K562 (cell line): Measurements from ENCODE around the gene AAMDC. TPM values are rescaled to one million over a fixed set of nuclear protein-coding genes. Genes with fewer than 3 reads are reported as not detected.

Experiments used
- ATAC-seq: fragments of 200-7000 bp; cut with Tn5 transposase; 3 replicates; pipeline ENCODE4 v1.9.1; 2020; ENCODE audit warnings: moderate library complexity
- BruUV-seq: library from RNA; stranded (reverse); fragments of 400-500 nt; replicated peaks from 2 replicates; lab custom pipeline; 2021; lab: Mats Ljungman, UMichigan
- CTCF ChIA-PET: fragments of 300-600 bp; formaldehyde crosslinking; extraction: SDS; loops from one replicate; lab custom pipeline; 2021; ENCODE audit warnings: low intra/inter-chr PET ratio; lab: Yijun Ruan, JAX
- POLR2A ChIA-PET: fragments of 300-600, 350-650 bp; sonication (Branson Sonifier 250); formaldehyde crosslinking; extraction: SDS; loops from one replicate; lab custom pipeline; 2021; ENCODE audit warnings: antibody characterized with exemption, inconsistent platforms; lab: Yijun Ruan, JAX
- DNase-seq, 4 experiments: peaks; one replicate each; pipeline versions ENCODE4 v3.0.0 to v3.0.0-alpha.2; 2011 to 2018; ENCODE audit warnings: low spot score in 3 of 4, mixed read lengths in 3 of 4; ENCODE audit errors: extremely low read depth in 1 of 4
- FAIRE-seq: peaks from 2 replicates; lab custom pipeline; 2011; peaks lifted over from hg19 to GRCh38; lab: Jason Lieb, UNC
- H2AFZ ChIP-seq: 2 replicates; pipeline ENCODE4 v1.6.0; 2011; ENCODE audit warnings: low read depth, low read length, control low read depth, inconsistent platforms
- H3K27ac ChIP-seq: fragments of 200-600 bp; 3 replicates; pipeline ENCODE4 v1.8.0; 2011; ENCODE audit warnings: low read depth, mild to moderate bottlenecking, control low read depth, inconsistent platforms, low read length, moderate library complexity, mixed read lengths; ENCODE audit errors: extremely low read depth
- H3K27me3 ChIP-seq, 2 experiments: fragments of 300-600 bp in 1 of 2; 2 replicates in 1 of 2; 3 replicates in 1 of 2; pipeline versions ENCODE4 v1.6.0 to v1.8.0; 2011; ENCODE audit warnings: inconsistent platforms in 2 of 2, low read length in 2 of 2, mild to moderate bottlenecking in 1 of 2, mixed read lengths in 1 of 2, moderate library complexity in 1 of 2; ENCODE audit not compliant: control insufficient read depth in 2 of 2, insufficient read depth in 2 of 2
- H3K36me3 ChIP-seq: fragments of 300-600 bp; 3 replicates; pipeline ENCODE4 v1.8.0; 2011; ENCODE audit warnings: mild to moderate bottlenecking, low read length, inconsistent platforms; ENCODE audit not compliant: control insufficient read depth, insufficient read depth
- H3K4me1 ChIP-seq, 2 experiments: fragments of 200-600 bp in 1 of 2; replicated peaks in 1 of 2; 2 replicates in 1 of 2; 3 replicates in 1 of 2; pipeline versions ENCODE4 v1.5.1 to v1.8.0; 2011; ENCODE audit warnings: inconsistent platforms in 2 of 2, low read length in 2 of 2, mild to moderate bottlenecking in 1 of 2, mixed read lengths in 1 of 2, moderate library complexity in 1 of 2; ENCODE audit not compliant: control insufficient read depth in 2 of 2, insufficient read depth in 2 of 2
- H3K4me2 ChIP-seq: 2 replicates; pipeline ENCODE4 v1.6.1; 2011; ENCODE audit warnings: low read length, control low read depth, inconsistent platforms, mixed read lengths; ENCODE audit not compliant: insufficient read depth
- H3K4me3 ChIP-seq: fragments of 200-600 bp; sonication (generic), shearing (Covaris generic); 2 replicates; pipeline ENCODE4 v1.5.1; 2016; ENCODE audit warnings: control low read depth, inconsistent platforms
- H3K79me2 ChIP-seq: fragments of 200-600 bp; 3 replicates; pipeline ENCODE4 v1.8.0; 2011; ENCODE audit warnings: low read length, inconsistent platforms; ENCODE audit not compliant: control insufficient read depth, insufficient read depth
- H3K9ac ChIP-seq, 2 experiments: 2 replicates each; pipeline versions ENCODE4 v1.6.0 to v1.6.1; 2011; ENCODE audit warnings: low read depth in 2 of 2, low read length in 2 of 2, control low read depth in 1 of 2, inconsistent platforms in 1 of 2, mild to moderate bottlenecking in 1 of 2, mixed read lengths in 1 of 2; ENCODE audit not compliant: insufficient read depth in 1 of 2
- H3K9me1 ChIP-seq: one replicate; pipeline ENCODE4 v1.6.0; 2011; ENCODE audit warnings: inconsistent platforms, mild to moderate bottlenecking, low read length, moderate library complexity; ENCODE audit not compliant: control insufficient read depth, insufficient read depth
- H3K9me3 ChIP-seq: replicated peaks from 2 replicates; pipeline ENCODE4 v1.5.1; 2011; ENCODE audit warnings: low read depth, low read length, inconsistent platforms; ENCODE audit not compliant: control insufficient read depth, insufficient read depth
- H4K20me1 ChIP-seq: replicated peaks from 2 replicates; pipeline ENCODE4 v1.6.1; 2011; ENCODE audit warnings: low read length, inconsistent platforms, mixed read lengths; ENCODE audit not compliant: control insufficient read depth, insufficient read depth
- HCFC1 ChIP-seq: IDR thresholded peaks from 2 replicates; pipeline ENCODE4 v1.6.1; 2012; ENCODE audit warnings: low read depth, low read length, improper control_type of control experiment
- IFI16 ChIP-seq: fragments of 250-450 bp; sonication (Bioruptor Pico); IDR thresholded peaks from 2 replicates; pipeline ENCODE4 v2.1.2; 2022; ENCODE audit warnings: mild to moderate bottlenecking, inconsistent platforms
- MTA3 ChIP-seq: fragments of 450-650 bp; formaldehyde crosslinking; IDR thresholded peaks from 2 replicates; pipeline ENCODE4 v1.6.1; 2017; ENCODE audit warnings: mild to moderate bottlenecking, borderline replicate concordance
- SUPT5H ChIP-seq: fragments of 450-650 bp; IDR thresholded peaks from 2 replicates; pipeline ENCODE4 v1.6.1; 2016
- ZFX ChIP-seq: sonication (generic); formaldehyde crosslinking; IDR thresholded peaks from 2 replicates; pipeline ENCODE4 v1.8.0; 2022; ENCODE audit warnings: mild to moderate bottlenecking, missing genetic modification reagents, moderate library complexity
- ZNF316 ChIP-seq: fragments of 450-650 bp; IDR thresholded peaks from 2 replicates; pipeline ENCODE4 v1.6.1; 2016
- ZNF707 ChIP-seq: fragments of 250-450 bp; sonication (Bioruptor Pico); conservative IDR thresholded peaks from 2 replicates; pipeline ENCODE4 v1.8.0; 2022; ENCODE audit warnings: inconsistent platforms, mild to moderate bottlenecking, moderate library complexity
- WGBS: fragments of 100-300 bp; shearing (Covaris generic); methylation state at CpG from one replicate; pipeline ENCODE4 v1.1.6; 2016; ENCODE audit warnings: low coverage, mixed read lengths; ENCODE audit not compliant: insufficient coverage; ENCODE audit errors: missing lambda C conversion rate; 5-methylcytosine and 5-hydroxymethylcytosine counted together
- in situ Hi-C: fragments of 300-500 bp; cut with MboI; formaldehyde crosslinking; loops from 4 replicates; pipeline ENCODE4 v1.15.0; 2018; ENCODE audit warnings: inconsistent platforms, mixed read lengths
- intact Hi-C: fragments of 100-400 bp; cut with micrococcal nuclease; formaldehyde crosslinking; loops from 2 replicates; pipeline ENCODE4 v1.14.2; 2022
- polyA plus RNA-seq, 8 experiments: library from polyadenylated mRNA; depleted of rRNA in 4 of 8; stranded (reverse) in 5 of 8; unstranded in 3 of 8; fragments of >200 nt; fragmentation: Nextera tagmentation in 2 of 8; fragmentation: Illumina TruSeq in 1 of 8; extraction: Ambion mirVana in 2 of 8; extraction: Trizol in 1 of 8; gene quantifications; 2 replicates each; pipeline versions ENCODE4 v1.2.1 to v1.2.3, GENCODE V29; 2011 to 2014; ENCODE audit warnings: inconsistent platforms in 1 of 8, missing spikeins in 1 of 8
- total RNA-seq, 7 experiments: library from RNA; depleted of rRNA in 6 of 7; stranded (reverse); fragments of >200 nt in 6 of 7; fragmentation: Illumina TruSeq in 2 of 7; extraction: Trizol in 2 of 7; gene quantifications; 2 replicates each; pipeline versions ENCODE4 v1.2.1 to v1.2.3, GENCODE V29; 2011 to 2021; ENCODE audit warnings: low replicate concordance in 1 of 7
- TF ChIP-seq, protein P1 (sequence below), 2 experiments: fragments of 450-650 bp in 1 of 2; sonication (generic) in 1 of 2; formaldehyde crosslinking in 1 of 2; IDR thresholded peaks; 2 replicates each; pipeline versions ENCODE4 v1.7.1 to v1.9.0; 2016 to 2022; ENCODE audit warnings: inconsistent platforms in 1 of 2, mild to moderate bottlenecking in 1 of 2, missing genetic modification reagents in 1 of 2
- TF ChIP-seq, protein P2 (sequence below): fragments of 250-450 bp; sonication (Bioruptor Pico); IDR thresholded peaks from 2 replicates; pipeline ENCODE4 v1.4.0; 2020; ENCODE audit warnings: mild to moderate bottlenecking

AAMDC gene
- total and polyA plus RNA-seq, 9 of the 15 experiments (the other 6 are each of a cell fraction or from before 2014, with no cell fraction given) = 10.4 to 40.6 (median 15.6) TPM

DNA sequence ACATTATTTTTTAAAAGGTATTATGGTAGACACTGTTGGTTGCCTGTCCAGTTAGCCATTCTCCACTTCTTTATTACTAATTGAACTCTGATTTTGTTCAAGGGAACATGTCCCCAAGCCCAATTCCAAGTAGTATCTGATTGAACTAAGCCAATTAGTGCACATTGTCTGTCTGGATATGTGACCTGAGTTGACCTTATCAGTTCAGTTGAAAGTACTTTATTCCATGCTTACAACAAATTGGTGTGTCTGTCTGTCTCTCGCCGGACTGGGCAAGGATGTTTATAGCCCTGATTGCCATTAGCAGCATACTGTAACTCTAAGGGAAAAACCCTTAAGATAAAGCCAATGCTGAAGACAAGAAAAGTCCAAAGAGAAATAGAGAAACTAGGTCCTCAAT is 87.9 kb downstream of the AAMDC start:
- Histone ChIP-seq H4K20me1 (no peaks in the 10 kb centered on the region), H3K27me3 (no peaks in the 10 kb centered on the region), H3K4me1 (no peaks in the 10 kb centered on the region), H3K36me3 (peaks cover 13% of the 10 kb centered on the region; the same call in 1 of the 3 replicates), H3K9me3 (no peaks in the 10 kb centered on the region), H3K9me1 (no peaks in the 10 kb centered on the region), H3K9ac (no peak overlapping the region), H3K4me3 (no peak overlapping the region), H3K79me2 (no peaks in the 10 kb centered on the region), H3K4me2 (no peak overlapping the region), H2AFZ (no peak overlapping the region), H3K27ac (no peak overlapping the region)
- in situ Hi-C loops = no loop called here
- CTCF ChIA-PET = no interaction called here
- BruUV-seq = no TSS peak
- ATAC-seq (no peak), DNase-seq (no peak), FAIRE-seq (no peak)
- TF ChIP-seq MTA3 (no peak), ZNF316 (no peak), IFI16 (CRISPR knock-in tag) (no peak), SUPT5H (no peak), HCFC1 (no peak), ZNF707 (no peak), ZFX (CRISPR knock-in tag) (no peak)
- TF ChIP-seq, protein P1, sequence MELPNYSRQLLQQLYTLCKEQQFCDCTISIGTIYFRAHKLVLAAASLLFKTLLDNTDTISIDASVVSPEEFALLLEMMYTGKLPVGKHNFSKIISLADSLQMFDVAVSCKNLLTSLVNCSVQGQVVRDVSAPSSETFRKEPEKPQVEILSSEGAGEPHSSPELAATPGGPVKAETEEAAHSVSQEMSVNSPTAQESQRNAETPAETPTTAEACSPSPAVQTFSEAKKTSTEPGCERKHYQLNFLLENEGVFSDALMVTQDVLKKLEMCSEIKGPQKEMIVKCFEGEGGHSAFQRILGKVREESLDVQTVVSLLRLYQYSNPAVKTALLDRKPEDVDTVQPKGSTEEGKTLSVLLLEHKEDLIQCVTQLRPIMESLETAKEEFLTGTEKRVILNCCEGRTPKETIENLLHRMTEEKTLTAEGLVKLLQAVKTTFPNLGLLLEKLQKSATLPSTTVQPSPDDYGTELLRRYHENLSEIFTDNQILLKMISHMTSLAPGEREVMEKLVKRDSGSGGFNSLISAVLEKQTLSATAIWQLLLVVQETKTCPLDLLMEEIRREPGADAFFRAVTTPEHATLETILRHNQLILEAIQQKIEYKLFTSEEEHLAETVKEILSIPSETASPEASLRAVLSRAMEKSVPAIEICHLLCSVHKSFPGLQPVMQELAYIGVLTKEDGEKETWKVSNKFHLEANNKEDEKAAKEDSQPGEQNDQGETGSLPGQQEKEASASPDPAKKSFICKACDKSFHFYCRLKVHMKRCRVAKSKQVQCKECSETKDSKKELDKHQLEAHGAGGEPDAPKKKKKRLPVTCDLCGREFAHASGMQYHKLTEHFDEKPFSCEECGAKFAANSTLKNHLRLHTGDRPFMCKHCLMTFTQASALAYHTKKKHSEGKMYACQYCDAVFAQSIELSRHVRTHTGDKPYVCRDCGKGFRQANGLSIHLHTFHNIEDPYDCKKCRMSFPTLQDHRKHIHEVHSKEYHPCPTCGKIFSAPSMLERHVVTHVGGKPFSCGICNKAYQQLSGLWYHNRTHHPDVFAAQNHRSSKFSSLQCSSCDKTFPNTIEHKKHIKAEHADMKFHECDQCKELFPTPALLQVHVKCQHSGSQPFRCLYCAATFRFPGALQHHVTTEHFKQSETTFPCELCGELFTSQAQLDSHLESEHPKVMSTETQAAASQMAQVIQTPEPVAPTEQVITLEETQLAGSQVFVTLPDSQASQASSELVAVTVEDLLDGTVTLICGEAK (IDR thresholded peaks at IDR 0.05) = no peak
- TF ChIP-seq, protein P1 (CRISPR knock-in tag; IDR thresholded peaks at IDR 0.05) = no peak
- TF ChIP-seq, protein P2, sequence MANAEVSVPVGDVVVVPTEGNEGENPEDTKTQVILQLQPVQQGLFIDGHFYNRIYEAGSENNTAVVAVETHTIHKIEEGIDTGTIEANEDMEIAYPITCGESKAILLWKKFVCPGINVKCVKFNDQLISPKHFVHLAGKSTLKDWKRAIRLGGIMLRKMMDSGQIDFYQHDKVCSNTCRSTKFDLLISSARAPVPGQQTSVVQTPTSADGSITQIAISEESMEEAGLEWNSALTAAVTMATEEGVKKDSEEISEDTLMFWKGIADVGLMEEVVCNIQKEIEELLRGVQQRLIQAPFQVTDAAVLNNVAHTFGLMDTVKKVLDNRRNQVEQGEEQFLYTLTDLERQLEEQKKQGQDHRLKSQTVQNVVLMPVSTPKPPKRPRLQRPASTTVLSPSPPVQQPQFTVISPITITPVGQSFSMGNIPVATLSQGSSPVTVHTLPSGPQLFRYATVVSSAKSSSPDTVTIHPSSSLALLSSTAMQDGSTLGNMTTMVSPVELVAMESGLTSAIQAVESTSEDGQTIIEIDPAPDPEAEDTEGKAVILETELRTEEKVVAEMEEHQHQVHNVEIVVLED (CRISPR knock-in tag) = no peak
- POLR2A ChIA-PET = no interaction called here
- intact Hi-C loops = no loop called here
- 93% methylated on average over 2 of the region's 2 CpGs for WGBS
